Transverse colon (tissue), 4 donors: Measurements from ENCODE around the gene ADAMTS16. TPM values are rescaled to one million over a fixed set of nuclear protein-coding genes. Genes with fewer than 3 reads are reported as not detected.
A peak's percentile ranks its signal among the peaks of the same experiment; 100 is the strongest.

Experiments
- DNase-seq: peaks from one replicate; pipeline ENCODE4 v3.0.0-alpha.2; 2019
- H3K27ac ChIP-seq, 4 donors: fragments of 200-600 bp; sonication (generic); 2 replicates each; pipeline ENCODE4 v1.5.1; 2016 to 2018; ENCODE audit warnings: inconsistent platforms in 4 of 4
- H3K27me3 ChIP-seq: fragments of 200-600 bp; sonication (generic); 2 replicates; pipeline ENCODE4 v1.5.1; 2017; ENCODE audit warnings: inconsistent platforms
- H3K36me3 ChIP-seq, 4 donors: fragments of 200-600 bp; sonication (generic); 2 replicates each; pipeline ENCODE4 v1.5.1; 2017 to 2019; ENCODE audit warnings: inconsistent platforms in 4 of 4
- H3K4me1 ChIP-seq, 4 donors: fragments of 200-600 bp; sonication (generic); 2 replicates each; pipeline ENCODE4 v1.5.1; 2017 to 2020; ENCODE audit warnings: inconsistent platforms in 4 of 4
- H3K4me3 ChIP-seq, 4 donors: fragments of 200-600 bp; sonication (generic); 1 replicate in 1 of 4; 2 replicates in 3 of 4; pipeline versions ENCODE4 v1.5.1 to v1.6.1; 2017 to 2019; ENCODE audit warnings: inconsistent platforms in 4 of 4
- H3K9me3 ChIP-seq, 2 donors: fragments of 200-600 bp; sonication (generic); 2 replicates each; pipeline ENCODE4 v1.5.1; 2017 to 2019; ENCODE audit warnings: inconsistent platforms in 2 of 2
- EP300 ChIP-seq: sonication (generic); formaldehyde crosslinking; IDR thresholded peaks from one replicate; pipeline ENCODE4 v1.6.1; 2017; ENCODE audit warnings: antibody characterized with exemption, low read depth
- POLR2A ChIP-seq: fragments of 450-650 bp; IDR thresholded peaks from one replicate; pipeline ENCODE4 v1.6.1; 2016; ENCODE audit warnings: antibody characterized with exemption, mild to moderate bottlenecking, moderate library complexity
- POLR2AphosphoS5 ChIP-seq, 3 donors: sonication (generic); formaldehyde crosslinking; IDR thresholded peaks; one replicate each; pipeline ENCODE4 v1.6.1; 2016; ENCODE audit warnings: antibody characterized with exemption in 3 of 3
- WGBS, 2 donors: methylation state at CpG; one replicate each; pipeline ENCODE4 v1.1.5; 2018; ENCODE audit warnings: low coverage in 1 of 2; 5-methylcytosine and 5-hydroxymethylcytosine counted together
- in situ Hi-C, 4 donors: fragments of 200-750 bp; cut with MboI; loops; one replicate each; pipeline versions ENCODE4 v1.15.0 to v1.15.1; 2017; ENCODE audit warnings: low sequenced_read_pairs in 3 of 4, low pct_ligation_motif_present in 1 of 4, low pct_unique_long_range_greater_than_20kb in 1 of 4
- intact Hi-C: fragments of 100-400 bp; cut with DNase I; formaldehyde crosslinking; loops from one replicate; pipeline ENCODE4 v1.15.1; 2023; ENCODE audit warnings: low total_unique reads
- total RNA-seq, 4 donors: library from RNA; depleted of rRNA; stranded (reverse); fragments of >200 nt; gene quantifications; one replicate each; pipeline ENCODE4 v1.1.0, GENCODE V29; 2016
- TF ChIP-seq, protein P1 (sequence below), 5 experiments: fragments of 200-600 bp in 3 of 5; fragments of 450-650 bp in 2 of 5; sonication (generic) in 3 of 5; IDR thresholded peaks; 1 replicate in 2 of 5; 2 replicates in 3 of 5; pipeline ENCODE4 v1.5.1; 2016 to 2017; ENCODE audit warnings: antibody characterized with exemption in 5 of 5, inconsistent platforms in 3 of 5, mild to moderate bottlenecking in 2 of 5, moderate library complexity in 1 of 5

Gene ADAMTS16
- total RNA-seq, 4 donors from 2014 or later: 0.68 to 4.4 TPM; not detected in 2

- Histone ChIP-seq H3K36me3 (no peaks in the 10 kb centered on the region), H3K4me3 (no peak overlapping the region), H3K4me1 (peaks cover 0 to 15% (median 5%) of the 10 kb centered on the region in 4 donors), H3K9me3 (no peaks in the 10 kb centered on the region), H3K27ac (no peak overlapping the region), H3K27me3 (peaks cover 27% of the 10 kb centered on the region)
- TF ChIP-seq, protein P1, sequence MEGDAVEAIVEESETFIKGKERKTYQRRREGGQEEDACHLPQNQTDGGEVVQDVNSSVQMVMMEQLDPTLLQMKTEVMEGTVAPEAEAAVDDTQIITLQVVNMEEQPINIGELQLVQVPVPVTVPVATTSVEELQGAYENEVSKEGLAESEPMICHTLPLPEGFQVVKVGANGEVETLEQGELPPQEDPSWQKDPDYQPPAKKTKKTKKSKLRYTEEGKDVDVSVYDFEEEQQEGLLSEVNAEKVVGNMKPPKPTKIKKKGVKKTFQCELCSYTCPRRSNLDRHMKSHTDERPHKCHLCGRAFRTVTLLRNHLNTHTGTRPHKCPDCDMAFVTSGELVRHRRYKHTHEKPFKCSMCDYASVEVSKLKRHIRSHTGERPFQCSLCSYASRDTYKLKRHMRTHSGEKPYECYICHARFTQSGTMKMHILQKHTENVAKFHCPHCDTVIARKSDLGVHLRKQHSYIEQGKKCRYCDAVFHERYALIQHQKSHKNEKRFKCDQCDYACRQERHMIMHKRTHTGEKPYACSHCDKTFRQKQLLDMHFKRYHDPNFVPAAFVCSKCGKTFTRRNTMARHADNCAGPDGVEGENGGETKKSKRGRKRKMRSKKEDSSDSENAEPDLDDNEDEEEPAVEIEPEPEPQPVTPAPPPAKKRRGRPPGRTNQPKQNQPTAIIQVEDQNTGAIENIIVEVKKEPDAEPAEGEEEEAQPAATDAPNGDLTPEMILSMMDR (IDR thresholded peaks at IDR 0.05): peak; percentile 54 to 84 (median 74)
- no peak for TF ChIP-seq POLR2A
- intact Hi-C loops (loop anchor here (5.0 kb wide), 1 partner anchor 275 kb away; no protein-coding TSS in a partner anchor), in situ Hi-C loops (loop anchor here in 3 of 4 donors (10.0 to 25.0 kb wide), 3 partner anchors 255 to 273 kb away; partner anchors contain the start of gene ICE1 (in 1 of the 3))
- 7 to 16% methylated on average over 3 to 6 of the region's 6 CpGs for WGBS, 2 donors
- peak; percentile 32 for DNase-seq
Observed at GRCh38 chr5:5141625-5142525, 1.7 kb downstream of the ADAMTS16 start.

- in situ Hi-C loops: loop anchor here in 3 of 4 donors (10.0 to 25.0 kb wide), 3 partner anchors 257 to 270 kb away; partner anchors contain the start of gene ICE1 (in 1 of the 3)
Observed at GRCh38 chr5:5144441-5144840, 4.3 kb downstream of the ADAMTS16 start.

DNA sequence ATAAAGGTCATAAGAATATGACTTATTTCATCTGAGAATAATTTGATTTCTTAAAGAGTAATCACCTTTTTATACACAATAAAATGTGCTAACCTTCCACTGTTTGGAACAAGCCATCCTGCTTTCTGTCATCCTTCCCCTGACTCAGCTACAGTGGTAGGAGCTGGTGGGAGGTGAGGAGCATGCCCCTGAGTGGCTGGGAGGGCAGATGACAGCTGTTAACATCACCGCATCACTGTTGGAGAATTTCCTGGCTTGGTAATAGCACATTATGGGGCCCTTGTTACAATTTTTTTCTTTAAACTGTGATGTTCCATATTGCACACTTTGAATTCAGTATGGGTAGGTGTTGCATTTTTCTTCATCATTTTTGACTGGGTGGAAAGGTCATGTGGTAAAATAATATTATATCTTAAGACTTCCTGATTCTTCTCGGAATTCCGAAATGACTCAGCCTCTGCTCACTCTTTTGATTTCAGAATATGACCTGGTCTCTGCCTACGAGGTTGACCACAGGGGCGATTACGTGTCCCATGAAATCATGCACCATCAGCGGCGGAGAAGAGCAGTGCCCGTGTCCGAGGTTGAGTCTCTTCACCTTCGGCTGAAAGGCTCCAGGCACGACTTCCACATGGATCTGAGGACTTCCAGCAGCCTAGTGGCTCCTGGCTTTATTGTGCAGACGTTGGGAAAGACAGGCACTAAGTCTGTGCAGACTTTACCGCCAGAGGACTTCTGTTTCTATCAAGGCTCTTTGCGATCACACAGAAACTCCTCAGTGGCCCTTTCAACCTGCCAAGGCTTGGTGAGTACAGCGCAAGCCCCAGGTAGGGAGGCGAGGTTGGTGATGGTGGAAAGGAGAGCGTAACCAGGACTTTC, 5.8 kb downstream of the ADAMTS16 start:
- in situ Hi-C loops: loop anchor here in 3 of 4 donors (10.0 to 25.0 kb wide), 3 partner anchors 259 to 269 kb away; partner anchors contain the start of gene ICE1 (in 1 of the 3)

More at GRCh38 chr5:5144441-5144840, 4.3 kb downstream of the ADAMTS16 start:
- Histone ChIP-seq H3K36me3 (no peaks in the 10 kb centered on the region), H3K4me3 (no peak overlapping the region), H3K27me3 (peaks cover 22% of the 10 kb centered on the region), H3K27ac (no peak overlapping the region), H3K9me3 (no peaks in the 10 kb centered on the region), H3K4me1 (peaks cover 0 to 15% (median 5%) of the 10 kb centered on the region in 4 donors)
- 52 to 71% methylated on average over 7 of the region's 7 CpGs for WGBS, 2 donors
- intact Hi-C loops: loop anchor here (5.0 kb wide), 1 partner anchor 273 kb away; no protein-coding TSS in a partner anchor
- TF ChIP-seq POLR2A (no peak), EP300 (no peak), POLR2AphosphoS5 (IDR thresholded peaks at IDR 0.05) (no peak)
- TF ChIP-seq, protein P1 (IDR thresholded peaks at IDR 0.05): no peak
- DNase-seq: no peak

More for the DNA sequence above, 5.8 kb downstream of the ADAMTS16 start:
- peaks cover 7% of the 10 kb centered on the region for H3K27me3 ChIP-seq
- no peak for TF ChIP-seq EP300
- TF ChIP-seq POLR2AphosphoS5 (IDR thresholded peaks at IDR 0.05): no peak
- no peak for TF ChIP-seq POLR2A
- TF ChIP-seq, protein P1 (IDR thresholded peaks at IDR 0.05): no peak
- H3K36me3 ChIP-seq: no peaks in the 10 kb centered on the region
- no peak for DNase-seq
- H3K9me3 ChIP-seq: no peaks in the 10 kb centered on the region
- H3K27ac ChIP-seq: no peak overlapping the region
- no peak overlapping the region for H3K4me3 ChIP-seq
- peaks cover 0 to 7% (median 0%) of the 10 kb centered on the region in 4 donors for H3K4me1 ChIP-seq
- intact Hi-C loops: no loop called here
- WGBS, 2 donors: 71 to 97% methylated on average over 5 to 18 of the region's 18 CpGs
